BLaER1 treated with 17β-estradiol and CSF1 and Interleukin-3, amounts not matched to agents 10 nM and 100 nM (cell line): ENCODE results near the gene CINP.

Experiments
- H3K27ac ChIP-seq, 11 experiments: shearing (Covaris generic); formaldehyde crosslinking; 2 replicates each; pipeline ENCODE4 v1.8.1; 2022
- H3K27me3 ChIP-seq, 11 experiments: shearing (Covaris generic); formaldehyde crosslinking; 2 replicates each; pipeline ENCODE4 v1.8.1; 2022
- H3K36me3 ChIP-seq, 11 experiments: shearing (Covaris generic); formaldehyde crosslinking; 2 replicates each; pipeline ENCODE4 v1.8.1; 2022
- H3K4me1 ChIP-seq, 10 experiments: shearing (Covaris generic); formaldehyde crosslinking; 2 replicates each; pipeline ENCODE4 v1.8.1; 2022
- H3K4me2 ChIP-seq, 11 experiments: shearing (Covaris generic); formaldehyde crosslinking; 2 replicates each; pipeline ENCODE4 v1.8.1; 2022
- H3K4me3 ChIP-seq, 10 experiments: shearing (Covaris generic); formaldehyde crosslinking; 2 replicates each; pipeline ENCODE4 v1.8.1; 2022
- H3K9ac ChIP-seq, 11 experiments: shearing (Covaris generic); formaldehyde crosslinking; 2 replicates each; pipeline ENCODE4 v1.8.1; 2022
- H3K9me3 ChIP-seq, 11 experiments: shearing (Covaris generic); formaldehyde crosslinking; replicated peaks in 1 of 11; 2 replicates each; pipeline ENCODE4 v1.8.1; 2022
- H4K20me1 ChIP-seq, 11 experiments: shearing (Covaris generic); formaldehyde crosslinking; 2 replicates each; pipeline ENCODE4 v1.8.1; 2022
- Cebpa-rat ChIP-seq, 11 experiments: shearing (Covaris generic); IDR thresholded peaks; 2 replicates each; pipeline ENCODE4 v1.8.1; 2022

Gene CINP

GRCh38 chr14:102320671-102321455 is 41.8 kb downstream of the CINP start:
- H4K20me1 ChIP-seq: peaks cover 0 to 8% (median 0%) of the 10 kb centered on the region in 11 experiments; a peak in 4 of 22 replicates
- H3K4me3 ChIP-seq: peak overlapping the region; percentile 86 to 99 (median 94)
- H3K9me3 ChIP-seq: no peaks in the 10 kb centered on the region
- H3K9ac ChIP-seq: peak overlapping the region; percentile 89 to 98 (median 94)
- peak overlapping the region; percentile 88 to 96 (median 92); a peak in 19 of 22 replicates for H3K27ac ChIP-seq
- peak overlapping the region; percentile 82 to 96 (median 92) for H3K4me2 ChIP-seq
- no peaks in the 10 kb centered on the region for H3K27me3 ChIP-seq
- no peak for TF ChIP-seq Cebpa-rat (IDR thresholded peaks at IDR 0.05)
- peaks cover 38 to 59% (median 52%) of the 10 kb centered on the region in 10 experiments for H3K4me1 ChIP-seq
- H3K36me3 ChIP-seq: peaks cover 6 to 32% (median 14%) of the 10 kb centered on the region in 11 experiments

- no peak for TF ChIP-seq Cebpa-rat (IDR thresholded peaks at IDR 0.05)
- H3K4me3 ChIP-seq: peak overlapping the region; percentile 86 to 99 (median 94)
- no peaks in the 10 kb centered on the region for H3K9me3 ChIP-seq
- H3K4me1 ChIP-seq: peaks cover 41 to 66% (median 58%) of the 10 kb centered on the region in 10 experiments
- H3K4me2 ChIP-seq: peak overlapping the region; percentile 82 to 96 (median 92)
- H3K9ac ChIP-seq: peak overlapping the region; percentile 89 to 98 (median 94)
- no peaks in the 10 kb centered on the region for H3K27me3 ChIP-seq
- peaks cover 0 to 25% (median 9%) of the 10 kb centered on the region in 11 experiments; a peak in 9 of 22 replicates for H3K36me3 ChIP-seq
- H3K27ac ChIP-seq: peak overlapping the region; percentile 88 to 96 (median 92)
- peaks cover 0 to 8% (median 0%) of the 10 kb centered on the region in 11 experiments; a peak in 4 of 22 replicates for H4K20me1 ChIP-seq
Measured at GRCh38 chr14:102320033-102320660, 42.5 kb downstream of the CINP start.

DNA sequence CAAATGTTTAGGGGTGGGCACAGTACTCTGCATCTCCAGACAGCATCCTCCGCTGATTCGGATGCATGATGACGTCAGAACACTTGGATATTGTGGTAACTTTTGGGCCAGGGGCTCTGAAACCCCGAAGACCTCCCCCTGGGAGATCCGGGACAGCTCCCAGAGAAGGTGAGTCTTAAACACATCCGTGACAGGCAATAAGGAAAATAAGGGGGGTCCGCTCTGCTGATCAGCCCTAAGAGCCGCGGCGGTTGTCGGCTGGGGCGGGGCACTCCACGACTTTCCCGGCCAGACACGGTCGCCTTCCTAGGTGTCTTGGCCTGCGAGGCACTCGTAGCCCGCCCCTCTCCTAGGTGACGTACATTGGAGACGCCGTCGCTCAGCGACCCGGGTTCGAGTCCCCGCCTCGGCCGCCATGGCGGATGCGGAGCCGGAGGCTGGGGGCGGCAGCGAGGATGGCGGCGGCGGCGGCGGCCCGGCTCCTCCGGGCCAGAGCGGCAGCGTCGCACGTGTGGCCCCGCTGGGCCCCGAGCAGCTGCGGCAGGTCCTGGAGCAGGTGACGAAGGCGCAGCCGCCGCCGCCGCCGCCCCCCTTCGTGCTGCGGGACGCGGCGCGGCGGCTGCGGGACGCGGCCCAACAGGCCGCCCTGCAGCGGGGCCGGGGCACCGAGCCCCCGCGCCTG is 43.2 kb downstream of the CINP start, which contains the start of gene ZNF839:
ZNF839 (plus strand) TSS at position 396 of the 682 bp plus-strand sequence; CDS start at position 416, 20 bp downstream.
- no peak for TF ChIP-seq Cebpa-rat (IDR thresholded peaks at IDR 0.05)
- H3K4me2 ChIP-seq: peak within 1 kb of the TSS; percentile 82 to 96 (median 92)
- peak within 1 kb of the TSS; percentile 88 to 96 (median 92) for H3K27ac ChIP-seq
- H3K9me3 ChIP-seq: no peaks in the 10 kb centered on the region
- peak within 1 kb of the TSS; percentile 89 to 98 (median 94) for H3K9ac ChIP-seq
- no peaks in the 10 kb centered on the region for H3K27me3 ChIP-seq
- peaks cover 0 to 18% (median 5%) of the 10 kb centered on the region in 11 experiments; a peak in 8 of 22 replicates for H3K36me3 ChIP-seq
- peaks cover 41 to 73% (median 64%) of the 10 kb centered on the region in 10 experiments for H3K4me1 ChIP-seq
- H4K20me1 ChIP-seq: peaks cover 0 to 8% (median 0%) of the 10 kb centered on the region in 11 experiments; a peak in 4 of 22 replicates
- H3K4me3 ChIP-seq: peak within 1 kb of the TSS; percentile 86 to 99 (median 94)

DNA sequence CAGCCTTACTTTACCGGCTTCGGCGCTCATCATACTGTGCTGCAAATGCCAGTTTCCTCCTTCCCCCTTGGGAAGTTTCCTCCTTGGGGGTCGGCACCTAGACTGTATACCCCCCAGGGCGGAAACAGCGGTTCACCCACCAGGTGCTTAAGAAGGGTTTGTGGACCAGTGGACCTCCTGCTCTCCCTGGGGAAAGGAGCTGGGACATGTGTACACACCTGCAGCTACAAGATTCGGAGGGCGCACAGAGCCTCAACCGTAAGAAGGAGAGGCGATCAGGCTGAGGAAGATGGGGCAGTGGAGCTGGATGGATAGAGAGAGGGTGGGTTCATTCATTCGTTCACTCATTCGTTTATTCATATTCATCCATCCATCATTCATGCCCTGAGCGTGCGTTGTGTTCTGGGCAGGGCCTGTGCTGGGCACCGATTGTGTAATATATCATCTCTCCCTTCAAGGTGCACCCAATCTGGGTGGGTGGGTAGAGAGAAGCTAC is 43.9 kb downstream of the CINP start:
- Histone ChIP-seq H3K4me3 (peak overlapping the region; percentile 86 to 99 (median 94)), H4K20me1 (peaks cover 0 to 7% (median 0%) of the 10 kb centered on the region in 11 experiments; a peak in 4 of 22 replicates), H3K4me2 (peak overlapping the region; percentile 68 to 96 (median 87)), H3K9ac (peak overlapping the region; percentile 89 to 98 (median 94)), H3K4me1 (peaks cover 41 to 75% (median 65%) of the 10 kb centered on the region in 10 experiments), H3K27ac (peak overlapping the region; percentile 88 to 96 (median 92); a peak in 21 of 22 replicates), H3K36me3 (peaks cover 0 to 16% (median 5%) of the 10 kb centered on the region in 11 experiments; a peak in 8 of 22 replicates), H3K9me3 (no peaks in the 10 kb centered on the region), H3K27me3 (no peaks in the 10 kb centered on the region)
- TF ChIP-seq Cebpa-rat (IDR thresholded peaks at IDR 0.05): peak in 5 of 11 experiments; percentile 16 to 81 (median 50); a peak in 7 of 22 replicates

DNA sequence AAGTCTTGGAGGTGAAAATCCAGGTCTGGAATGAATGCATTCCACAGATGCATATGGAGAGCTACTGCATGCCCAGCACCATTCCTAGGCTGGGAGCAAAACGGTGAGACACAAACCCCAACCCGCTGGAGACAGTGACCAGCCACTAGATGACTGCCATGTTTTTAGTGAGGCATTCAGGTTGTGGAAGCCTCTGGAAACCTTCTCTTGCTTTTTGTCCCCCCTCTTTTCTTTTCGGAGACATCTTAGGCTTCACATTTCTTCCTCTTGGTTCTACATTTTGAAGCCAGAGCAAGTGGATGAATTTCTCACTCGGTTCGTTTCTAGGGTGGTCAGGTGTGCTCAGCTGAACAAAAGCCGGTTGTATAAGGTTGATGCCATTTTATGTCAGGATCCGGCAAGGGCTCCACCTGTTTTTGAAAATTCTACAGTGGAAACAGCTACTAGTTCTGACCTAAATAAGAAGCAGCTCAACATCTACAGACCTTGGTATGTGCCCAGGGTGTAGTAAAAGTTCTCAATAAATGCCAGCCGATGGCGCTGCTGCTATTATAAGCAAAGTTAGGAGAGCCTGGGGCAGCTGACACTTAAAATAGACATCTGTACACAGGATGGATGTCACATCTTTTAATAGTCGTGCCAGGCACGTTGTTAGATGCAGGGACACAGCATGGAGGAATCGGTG is 45.0 kb downstream of the CINP start:
- Histone ChIP-seq H3K27ac (peak overlapping the region in 10 of 11 experiments; percentile 36 to 73 (median 59); a peak in 14 of 22 replicates), H3K9me3 (no peaks in the 10 kb centered on the region), H3K9ac (peak overlapping the region; percentile 57 to 79 (median 72)), H3K27me3 (no peaks in the 10 kb centered on the region), H4K20me1 (no peaks in the 10 kb centered on the region; a peak in 1 of 22 replicates), H3K4me1 (peaks cover 47 to 69% (median 59%) of the 10 kb centered on the region in 10 experiments), H3K4me2 (peak overlapping the region; percentile 80 to 96 (median 87)), H3K36me3 (peaks cover 0 to 16% (median 5%) of the 10 kb centered on the region in 11 experiments; a peak in 6 of 22 replicates), H3K4me3 (peak overlapping the region; percentile 50 to 79 (median 64))
- TF ChIP-seq Cebpa-rat (IDR thresholded peaks at IDR 0.05): no peak

DNA sequence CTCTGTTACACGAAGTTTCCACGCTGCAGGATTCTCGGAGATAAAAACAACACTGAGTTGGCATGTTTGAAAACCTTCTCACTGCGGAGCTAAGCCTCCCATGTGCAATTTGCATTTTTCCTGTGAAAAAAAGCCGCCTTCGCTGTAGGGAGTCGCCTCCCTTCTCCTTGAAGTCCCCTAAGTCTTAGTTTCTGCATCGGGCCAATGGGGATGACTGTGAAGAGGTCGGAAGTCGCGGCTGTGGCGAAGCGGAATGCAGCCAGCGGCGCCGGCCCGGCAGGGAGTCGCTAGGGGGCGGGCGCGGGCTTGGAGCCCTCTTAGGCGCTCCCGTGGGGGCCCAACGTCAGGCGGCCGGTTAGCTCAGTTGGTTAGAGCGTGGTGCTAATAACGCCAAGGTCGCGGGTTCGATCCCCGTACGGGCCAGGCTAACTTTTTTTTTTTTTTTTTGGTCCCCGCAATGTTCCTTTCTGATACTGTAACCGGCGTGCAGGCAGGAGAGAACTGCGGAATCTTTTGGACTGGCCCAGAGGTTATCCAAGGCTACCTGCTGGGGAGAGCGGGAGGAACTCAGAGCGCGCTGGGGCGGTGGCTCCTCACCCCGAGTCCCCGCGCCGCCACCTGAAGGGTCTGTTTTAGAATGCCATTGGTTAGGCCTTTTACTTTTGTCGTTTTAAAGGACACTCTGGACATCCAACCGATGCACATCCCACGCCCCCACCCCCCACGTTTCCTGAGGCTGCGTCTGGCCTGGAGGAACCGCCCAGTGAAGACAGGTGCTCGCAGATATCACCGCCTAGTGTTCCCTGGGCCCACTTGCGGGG is 45.7 kb downstream of the CINP start:
- Histone ChIP-seq H3K27ac (peak overlapping the region; percentile 22 to 73 (median 58); a peak in 19 of 22 replicates), H3K9ac (peak overlapping the region; percentile 57 to 79 (median 72)), H3K4me1 (peaks cover 47 to 64% (median 57%) of the 10 kb centered on the region in 10 experiments), H3K4me2 (peak overlapping the region; percentile 82 to 96 (median 92)), H3K4me3 (peak overlapping the region; percentile 50 to 79 (median 64)), H3K9me3 (no peaks in the 10 kb centered on the region), H4K20me1 (no peaks in the 10 kb centered on the region; a peak in 1 of 22 replicates), H3K27me3 (no peaks in the 10 kb centered on the region), H3K36me3 (peaks cover 0 to 10% (median 0%) of the 10 kb centered on the region in 11 experiments; a peak in 5 of 22 replicates)
- TF ChIP-seq Cebpa-rat (IDR thresholded peaks at IDR 0.05): no peak

- Histone ChIP-seq H3K4me3 (peak overlapping the region; percentile 50 to 79 (median 64)), H3K9me3 (no peaks in the 10 kb centered on the region), H3K9ac (peak overlapping the region in 10 of 11 experiments; percentile 37 to 78 (median 68); a peak in 20 of 22 replicates), H3K4me1 (peaks cover 46 to 63% (median 57%) of the 10 kb centered on the region in 10 experiments), H3K4me2 (peak overlapping the region; percentile 67 to 96 (median 87)), H3K27me3 (no peaks in the 10 kb centered on the region), H3K36me3 (peaks cover 0 to 4% (median 0%) of the 10 kb centered on the region in 11 experiments; a peak in 2 of 22 replicates), H4K20me1 (no peaks in the 10 kb centered on the region), H3K27ac (peak overlapping the region in 9 of 11 experiments; percentile 27 to 63 (median 52); a peak in 15 of 22 replicates)
- no peak for TF ChIP-seq Cebpa-rat (IDR thresholded peaks at IDR 0.05)
Measured at GRCh38 chr14:102316338-102316742, 46.4 kb downstream of the CINP start.
